Stimulated activated CD4-positive, alpha-beta T cell treated with anti-CD3 and anti-CD28 coated beads, Interleukin-12 subunit alpha, Interleukin-12 subunit beta, amount 100 ng/mL, for 48 hours (primary cell): ENCODE measurements around the gene SDHAF2.
"Not testable (repeated sequence)": the region's sequence is repeated elsewhere in the genome, so short reads cannot be mapped to it uniquely, and the experiment has no call there.

Source experiments
- DNase-seq, 3 donors: peaks; one replicate each; pipeline ENCODE4 v3.0.0-alpha.2; 2020; ENCODE audit warnings: low read depth in 2 of 3, low spot score in 1 of 3

Gene SDHAF2

GRCh38 chr11:61429691-61430582 is at the start of gene SDHAF2, which contains the start of gene CPSF7:
Gene SDHAF2 (plus strand): TSS chr11:61430124. CDS start chr11:61430147, 23 bp downstream.
Gene CPSF7 (minus strand): TSS chr11:61429975. CDS start chr11:61429235, 740 bp downstream.
- DNase-seq, result peak; percentile 95 to 98 (median 97)

DNA sequence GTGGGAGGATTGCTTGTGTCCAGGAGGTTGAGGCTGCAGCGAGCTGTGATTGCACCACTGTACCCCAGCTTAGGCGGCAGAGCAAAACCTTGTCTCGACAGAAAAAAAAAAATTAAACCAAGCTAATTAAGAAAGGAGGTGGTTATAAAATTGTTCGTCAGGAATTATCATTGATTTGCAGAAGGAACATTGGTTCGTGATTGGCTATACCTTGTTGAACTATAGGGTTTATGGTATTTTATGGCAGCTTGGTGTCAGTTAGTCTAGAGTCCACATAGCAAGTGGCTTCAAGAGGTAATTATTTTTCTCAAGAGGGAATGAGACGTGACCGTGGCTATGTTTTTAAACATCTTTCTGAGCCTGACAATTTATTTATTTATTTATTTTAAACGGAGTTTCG is 49.0 kb upstream of the SDHAF2 start:
- DNase-seq, result no peak

- not testable (repeated sequence) for DNase-seq
Measured at GRCh38 chr11:61383859-61384258, 46.1 kb upstream of the SDHAF2 start.

GRCh38 chr11:61384271-61385242 is 45.4 kb upstream of the SDHAF2 start:
- DNase-seq, result no peak

- no peak for DNase-seq
Measured at GRCh38 chr11:61390161-61390560, 39.8 kb upstream of the SDHAF2 start.

DNA sequence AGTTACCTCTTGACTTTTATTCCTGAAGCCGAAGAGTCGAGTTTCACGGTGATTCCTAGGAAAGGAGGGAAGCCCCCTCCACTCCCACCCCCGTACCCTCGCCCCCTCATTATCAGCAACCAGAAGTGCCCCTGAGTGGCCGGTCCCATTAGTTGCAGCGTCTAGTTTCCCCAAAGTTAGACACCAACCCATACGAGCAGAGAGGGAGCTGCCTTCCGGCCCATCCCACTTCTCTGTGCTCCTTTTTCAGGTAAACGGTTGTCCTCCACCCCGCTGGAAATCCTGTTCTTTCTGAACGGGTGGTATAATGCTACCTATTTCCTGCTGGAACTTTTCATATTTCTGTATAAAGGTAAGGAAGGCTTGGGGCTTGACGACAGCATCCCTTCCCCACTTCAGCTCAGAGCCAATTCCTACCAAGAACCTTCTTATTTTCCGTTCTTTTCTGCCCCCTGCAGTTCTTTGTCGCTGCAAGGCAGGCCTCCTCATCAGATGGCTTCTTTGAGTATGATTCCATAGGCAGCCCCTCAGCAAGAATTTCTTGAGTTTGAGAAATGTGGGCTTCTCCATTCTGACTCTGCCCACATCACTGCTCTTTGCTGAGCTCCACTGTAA is 36.8 kb upstream of the SDHAF2 start:
- no peak for DNase-seq

- no peak for DNase-seq
Measured at GRCh38 chr11:61401173-61401572, 28.8 kb upstream of the SDHAF2 start.

GRCh38 chr11:61401573-61401972 is 28.4 kb upstream of the SDHAF2 start:
- DNase-seq, result no peak

- no peak for DNase-seq
Measured at GRCh38 chr11:61403658-61404057, 26.3 kb upstream of the SDHAF2 start.

DNA sequence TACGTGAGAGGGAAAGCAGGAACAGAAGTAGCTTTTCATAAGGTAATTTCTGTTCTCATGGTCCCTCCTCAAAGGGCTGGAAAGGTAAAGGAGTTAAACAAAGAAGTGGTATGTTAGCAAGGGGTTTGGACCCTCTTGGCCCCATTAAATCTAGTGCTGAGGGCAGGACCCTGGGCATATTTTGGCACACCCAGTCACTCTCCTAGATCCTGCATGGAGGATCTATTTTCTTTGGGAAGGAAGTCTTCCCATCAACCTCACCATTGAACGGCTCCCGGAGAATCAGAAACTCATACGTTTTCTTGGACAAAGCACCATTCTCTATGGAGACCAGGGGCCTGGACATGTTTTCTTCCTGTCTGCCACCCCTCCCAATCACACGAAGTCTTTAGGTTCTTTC is 25.8 kb upstream of the SDHAF2 start:
- DNase-seq, result no peak

DNA sequence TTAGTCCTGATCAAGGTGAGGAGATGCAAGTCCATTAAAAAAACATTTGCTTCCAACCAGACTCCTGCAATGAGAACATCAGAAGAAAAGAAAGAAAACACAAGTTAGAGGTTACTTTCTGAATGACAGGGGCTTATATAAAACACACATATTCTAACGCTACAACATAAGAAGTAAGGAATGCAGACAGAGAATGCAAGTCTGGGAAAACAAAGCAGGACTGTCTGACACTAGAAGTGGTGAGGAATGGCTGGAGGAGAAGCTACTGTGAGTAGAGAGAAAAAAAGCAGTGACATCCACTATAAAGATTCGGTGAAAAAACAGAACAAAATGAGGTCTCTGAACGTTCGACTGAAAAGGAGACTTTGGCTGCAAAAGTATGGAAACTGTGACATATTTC is 25.3 kb upstream of the SDHAF2 start:
- no peak for DNase-seq

- no peak for DNase-seq
Measured at GRCh38 chr11:61406067-61406466, 23.9 kb upstream of the SDHAF2 start.

- no peak for DNase-seq
Measured at GRCh38 chr11:61406991-61407728, 22.8 kb upstream of the SDHAF2 start.

DNA sequence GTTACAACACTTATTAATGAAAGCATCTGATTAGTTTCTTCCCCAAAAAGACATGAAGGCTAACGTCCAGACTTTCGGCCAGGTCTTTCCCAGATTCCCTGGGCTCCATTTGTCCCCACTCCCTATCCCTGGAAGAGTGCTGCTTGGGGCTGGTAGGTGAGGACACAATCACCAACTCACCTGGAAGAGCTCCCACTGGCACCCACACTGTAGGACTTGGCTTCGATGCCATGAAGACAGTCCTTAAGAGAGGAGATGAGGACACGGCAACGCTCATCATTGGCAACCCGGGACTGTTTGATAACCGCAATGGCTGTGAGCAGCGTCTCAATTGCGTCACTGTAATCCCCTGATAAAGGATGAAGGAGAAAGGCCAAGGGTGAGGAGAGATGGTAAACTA is 18.3 kb upstream of the SDHAF2 start:
- no peak for DNase-seq

DNA sequence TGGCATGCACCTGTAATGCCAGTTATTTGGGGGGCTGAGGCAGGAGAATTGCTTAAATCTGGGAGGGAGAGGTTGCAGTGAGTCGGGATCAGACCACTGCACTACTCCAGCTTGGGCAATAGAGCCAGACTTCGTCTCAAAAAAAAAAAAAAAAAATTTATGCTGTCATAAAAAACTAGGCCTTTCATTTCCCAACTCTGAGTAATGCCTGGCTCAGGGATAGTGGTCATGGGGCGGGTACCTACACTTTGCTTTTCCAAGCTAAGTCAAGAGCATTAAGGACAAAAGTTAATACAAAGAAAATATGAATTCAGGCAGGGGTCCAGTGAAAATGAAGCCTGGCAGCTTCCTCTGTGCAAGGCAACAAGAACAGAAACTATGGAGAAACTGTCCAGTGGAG is 16.4 kb upstream of the SDHAF2 start:
- DNase-seq, result no peak

DNA sequence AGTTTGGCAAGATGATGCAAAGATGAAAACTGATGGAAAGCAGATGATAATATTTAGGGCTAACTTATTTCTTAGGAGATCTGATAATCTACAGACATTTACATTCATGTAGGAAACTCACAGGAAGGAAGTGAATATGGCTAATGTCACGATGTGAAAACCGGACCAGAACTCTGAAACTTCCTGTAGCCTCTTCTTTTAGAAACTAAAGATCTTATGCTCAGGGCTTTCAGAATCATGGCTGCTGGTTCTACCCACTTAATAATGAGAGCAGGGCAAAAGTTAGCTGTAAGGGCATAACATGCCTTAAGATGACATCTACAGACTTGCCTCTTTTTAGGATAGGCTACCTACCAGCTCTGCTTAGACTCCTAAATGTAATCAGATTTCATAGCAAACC is 15.4 kb upstream of the SDHAF2 start:
- DNase-seq, result no peak

DNA sequence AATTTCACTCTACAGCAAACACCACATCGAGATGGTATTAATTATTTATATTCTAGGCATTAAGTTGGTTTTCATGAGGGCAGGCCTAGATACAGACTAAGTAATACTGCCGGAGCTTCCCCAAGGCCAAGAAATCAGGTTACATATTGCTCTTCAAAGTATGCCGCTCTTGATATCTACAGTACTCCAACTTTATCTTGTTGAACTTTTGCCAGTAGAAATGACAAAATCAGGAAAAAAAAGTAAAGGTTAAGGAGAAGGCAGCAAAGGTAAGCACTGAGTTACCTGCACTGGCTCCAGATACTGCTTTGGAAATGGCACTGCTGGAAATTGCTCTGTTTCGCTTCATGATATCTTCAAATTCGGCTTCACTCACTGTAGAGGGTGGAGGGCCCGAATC is 14.5 kb upstream of the SDHAF2 start:
- DNase-seq, result no peak

GRCh38 chr11:61416941-61417340 is 13.0 kb upstream of the SDHAF2 start:
- no peak for DNase-seq

DNA sequence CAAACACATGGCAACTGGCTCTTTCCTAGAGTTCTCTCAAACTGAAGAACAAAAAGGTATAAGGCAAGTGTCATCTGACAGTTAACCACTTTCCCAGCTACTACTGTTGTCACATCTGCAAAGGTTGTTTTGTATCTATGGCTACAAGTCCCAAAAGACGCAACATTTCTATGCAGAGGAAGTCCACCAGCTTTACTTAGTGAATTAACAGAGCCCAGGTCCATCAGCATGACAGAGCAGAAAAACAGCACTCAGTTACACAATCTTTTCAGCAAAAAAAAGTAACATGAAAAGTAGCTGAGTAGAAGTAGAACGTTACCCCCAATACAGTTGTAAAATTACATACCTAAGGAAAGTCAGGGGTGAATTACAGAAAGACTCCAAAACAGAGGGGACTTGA is 12.3 kb upstream of the SDHAF2 start:
- no peak for DNase-seq

DNA sequence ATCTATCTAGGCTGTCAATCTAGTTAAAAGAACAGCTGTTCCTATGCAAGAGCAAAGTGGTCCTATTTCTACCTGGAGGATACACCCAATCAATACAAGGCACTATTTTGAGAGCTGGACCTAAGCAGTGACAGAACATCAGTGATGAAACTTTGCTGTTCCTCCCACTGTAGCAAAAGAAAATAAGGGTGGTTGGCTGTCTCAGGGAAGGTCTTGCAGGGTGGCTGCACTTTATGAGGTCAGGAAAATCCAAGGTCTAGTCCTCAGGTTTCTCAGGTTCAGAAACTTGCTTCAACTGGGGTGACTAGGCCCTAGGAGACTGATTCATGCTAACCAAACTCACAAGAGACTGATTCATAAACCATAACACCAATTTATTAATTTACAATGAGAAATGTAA is 11.8 kb upstream of the SDHAF2 start:
- no peak for DNase-seq

DNA sequence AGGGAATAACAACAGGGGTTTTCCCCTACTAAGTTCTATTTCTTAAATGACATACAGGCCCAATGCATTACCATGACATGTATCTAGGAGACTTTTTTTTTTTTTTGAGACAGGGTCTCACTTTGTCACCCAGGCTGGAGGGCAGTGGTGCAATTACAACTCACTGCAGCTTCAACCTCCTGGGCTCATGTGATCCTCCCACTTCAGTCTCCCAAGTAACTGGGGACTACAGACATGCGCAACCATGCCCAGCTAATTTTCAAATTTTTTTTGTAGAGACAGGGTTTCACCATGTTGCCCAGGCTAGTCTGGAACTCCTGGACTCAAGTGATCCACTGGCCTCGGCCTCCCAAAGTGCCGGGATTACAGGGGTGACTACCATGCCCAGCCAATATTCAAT is 7.7 kb upstream of the SDHAF2 start:
- DNase-seq, result no peak
